K562 (cell line): ENCODE data around the gene EPB41L3. TPM values are rescaled to one million over a fixed set of nuclear protein-coding genes. Genes with fewer than 3 reads are reported as not detected.

Experiments
- ATAC-seq: fragments of 200-7000 bp; cut with Tn5 transposase; 3 replicates; pipeline ENCODE4 v1.9.1; 2020; ENCODE audit warnings: moderate library complexity
- BruUV-seq: library from RNA; stranded (reverse); fragments of 400-500 nt; replicated peaks from 2 replicates; lab custom pipeline; 2021; lab: Mats Ljungman, UMichigan
- CTCF ChIA-PET: fragments of 300-600 bp; formaldehyde crosslinking; extraction: SDS; loops from one replicate; lab custom pipeline; 2021; ENCODE audit warnings: low intra/inter-chr PET ratio; lab: Yijun Ruan, JAX
- POLR2A ChIA-PET: fragments of 300-600, 350-650 bp; sonication (Branson Sonifier 250); formaldehyde crosslinking; extraction: SDS; loops from one replicate; lab custom pipeline; 2021; ENCODE audit warnings: antibody characterized with exemption, inconsistent platforms; lab: Yijun Ruan, JAX
- DNase-seq, 4 experiments: peaks; one replicate each; pipeline versions ENCODE4 v3.0.0 to v3.0.0-alpha.2; 2011 to 2018; ENCODE audit warnings: low spot score in 3 of 4, mixed read lengths in 3 of 4; ENCODE audit errors: extremely low read depth in 1 of 4
- FAIRE-seq: peaks from 2 replicates; lab custom pipeline; 2011; peaks lifted over from hg19 to GRCh38; lab: Jason Lieb, UNC
- H2AFZ ChIP-seq: 2 replicates; pipeline ENCODE4 v1.6.0; 2011; ENCODE audit warnings: low read depth, low read length, control low read depth, inconsistent platforms
- H3K27ac ChIP-seq: fragments of 200-600 bp; 3 replicates; pipeline ENCODE4 v1.8.0; 2011; ENCODE audit warnings: low read depth, mild to moderate bottlenecking, control low read depth, inconsistent platforms, low read length, moderate library complexity, mixed read lengths; ENCODE audit errors: extremely low read depth
- H3K27me3 ChIP-seq, 2 experiments: fragments of 300-600 bp in 1 of 2; 2 replicates in 1 of 2; 3 replicates in 1 of 2; pipeline versions ENCODE4 v1.6.0 to v1.8.0; 2011; ENCODE audit warnings: inconsistent platforms in 2 of 2, low read length in 2 of 2, mild to moderate bottlenecking in 1 of 2, mixed read lengths in 1 of 2, moderate library complexity in 1 of 2; ENCODE audit not compliant: control insufficient read depth in 2 of 2, insufficient read depth in 2 of 2
- H3K36me3 ChIP-seq: fragments of 300-600 bp; 3 replicates; pipeline ENCODE4 v1.8.0; 2011; ENCODE audit warnings: mild to moderate bottlenecking, low read length, inconsistent platforms; ENCODE audit not compliant: control insufficient read depth, insufficient read depth
- H3K4me1 ChIP-seq, 2 experiments: fragments of 200-600 bp in 1 of 2; replicated peaks in 1 of 2; 2 replicates in 1 of 2; 3 replicates in 1 of 2; pipeline versions ENCODE4 v1.5.1 to v1.8.0; 2011; ENCODE audit warnings: inconsistent platforms in 2 of 2, low read length in 2 of 2, mild to moderate bottlenecking in 1 of 2, mixed read lengths in 1 of 2, moderate library complexity in 1 of 2; ENCODE audit not compliant: control insufficient read depth in 2 of 2, insufficient read depth in 2 of 2
- H3K4me2 ChIP-seq: 2 replicates; pipeline ENCODE4 v1.6.1; 2011; ENCODE audit warnings: low read length, control low read depth, inconsistent platforms, mixed read lengths; ENCODE audit not compliant: insufficient read depth
- H3K4me3 ChIP-seq: fragments of 200-600 bp; sonication (generic), shearing (Covaris generic); 2 replicates; pipeline ENCODE4 v1.5.1; 2016; ENCODE audit warnings: control low read depth, inconsistent platforms
- H3K79me2 ChIP-seq: fragments of 200-600 bp; 3 replicates; pipeline ENCODE4 v1.8.0; 2011; ENCODE audit warnings: low read length, inconsistent platforms; ENCODE audit not compliant: control insufficient read depth, insufficient read depth
- H3K9ac ChIP-seq, 2 experiments: 2 replicates each; pipeline versions ENCODE4 v1.6.0 to v1.6.1; 2011; ENCODE audit warnings: low read depth in 2 of 2, low read length in 2 of 2, control low read depth in 1 of 2, inconsistent platforms in 1 of 2, mild to moderate bottlenecking in 1 of 2, mixed read lengths in 1 of 2; ENCODE audit not compliant: insufficient read depth in 1 of 2
- H3K9me1 ChIP-seq: one replicate; pipeline ENCODE4 v1.6.0; 2011; ENCODE audit warnings: inconsistent platforms, mild to moderate bottlenecking, low read length, moderate library complexity; ENCODE audit not compliant: control insufficient read depth, insufficient read depth
- H3K9me3 ChIP-seq: replicated peaks from 2 replicates; pipeline ENCODE4 v1.5.1; 2011; ENCODE audit warnings: low read depth, low read length, inconsistent platforms; ENCODE audit not compliant: control insufficient read depth, insufficient read depth
- H4K20me1 ChIP-seq: replicated peaks from 2 replicates; pipeline ENCODE4 v1.6.1; 2011; ENCODE audit warnings: low read length, inconsistent platforms, mixed read lengths; ENCODE audit not compliant: control insufficient read depth, insufficient read depth
- ZNF551 ChIP-seq: fragments of 250-450 bp; sonication (Bioruptor Pico); IDR thresholded peaks from 2 replicates; pipeline ENCODE4 v1.5.0; 2021; ENCODE audit warnings: mild to moderate bottlenecking, moderate library complexity
- WGBS: fragments of 100-300 bp; shearing (Covaris generic); methylation state at CpG from one replicate; pipeline ENCODE4 v1.1.6; 2016; ENCODE audit warnings: low coverage, mixed read lengths; ENCODE audit not compliant: insufficient coverage; ENCODE audit errors: missing lambda C conversion rate; 5-methylcytosine and 5-hydroxymethylcytosine counted together
- in situ Hi-C: fragments of 300-500 bp; cut with MboI; formaldehyde crosslinking; loops from 4 replicates; pipeline ENCODE4 v1.15.0; 2018; ENCODE audit warnings: inconsistent platforms, mixed read lengths
- intact Hi-C: fragments of 100-400 bp; cut with micrococcal nuclease; formaldehyde crosslinking; loops from 2 replicates; pipeline ENCODE4 v1.14.2; 2022
- polyA plus RNA-seq, 8 experiments: library from polyadenylated mRNA; depleted of rRNA in 4 of 8; stranded (reverse) in 5 of 8; unstranded in 3 of 8; fragments of >200 nt; fragmentation: Nextera tagmentation in 2 of 8; fragmentation: Illumina TruSeq in 1 of 8; extraction: Ambion mirVana in 2 of 8; extraction: Trizol in 1 of 8; gene quantifications; 2 replicates each; pipeline versions ENCODE4 v1.2.1 to v1.2.3, GENCODE V29; 2011 to 2014; ENCODE audit warnings: inconsistent platforms in 1 of 8, missing spikeins in 1 of 8
- total RNA-seq, 7 experiments: library from RNA; depleted of rRNA in 6 of 7; stranded (reverse); fragments of >200 nt in 6 of 7; fragmentation: Illumina TruSeq in 2 of 7; extraction: Trizol in 2 of 7; gene quantifications; 2 replicates each; pipeline versions ENCODE4 v1.2.1 to v1.2.3, GENCODE V29; 2011 to 2021; ENCODE audit warnings: low replicate concordance in 1 of 7
- TF ChIP-seq, protein P1 (sequence below): sonication (generic); formaldehyde crosslinking; IDR thresholded peaks from 2 replicates; pipeline ENCODE4 v1.5.0; 2020; ENCODE audit warnings: missing genetic modification reagents
- TF ChIP-seq, protein P2 (sequence below): fragments of 250-450 bp; sonication (Bioruptor Pico); IDR thresholded peaks from 2 replicates; pipeline ENCODE4 v1.9.0; 2021; ENCODE audit warnings: mild to moderate bottlenecking
- TF ChIP-seq, protein P3 (sequence below): fragments of 450-650 bp; formaldehyde crosslinking; IDR thresholded peaks from 2 replicates; pipeline ENCODE4 v1.4.0; 2020; ENCODE audit warnings: mild to moderate bottlenecking, mixed read lengths

The EPB41L3 gene
- total and polyA plus RNA-seq, 9 of the 15 experiments (the other 6 are each of a cell fraction or from before 2014, with no cell fraction given): 0.44 to 0.49 TPM; not detected in 7

DNA sequence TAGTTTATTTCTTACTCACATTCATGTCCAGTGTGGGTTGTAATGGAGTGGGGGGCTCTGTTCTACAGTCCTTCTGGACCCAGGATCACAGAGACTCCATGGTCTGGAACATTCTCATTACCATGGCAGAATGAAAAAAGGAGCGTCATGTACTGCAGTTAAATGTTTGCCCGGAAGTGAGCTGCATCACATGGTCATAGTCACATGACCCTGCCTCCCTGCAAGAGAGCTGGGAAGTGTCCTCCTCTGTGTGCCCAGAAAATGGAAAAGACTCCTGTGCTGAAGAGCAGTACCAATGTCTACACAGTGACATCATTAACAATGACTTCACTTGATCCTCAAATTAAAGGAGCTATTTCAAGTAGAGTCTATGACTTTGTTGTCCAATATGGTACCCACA lies 174.3 kb downstream of the EPB41L3 start:
- POLR2A ChIA-PET: no interaction called here
- Histone ChIP-seq H3K27ac (no peak overlapping the region), H3K79me2 (no peaks in the 10 kb centered on the region), H3K9me3 (no peaks in the 10 kb centered on the region), H3K36me3 (no peaks in the 10 kb centered on the region), H2AFZ (no peak overlapping the region), H3K4me3 (no peak overlapping the region), H4K20me1 (no peaks in the 10 kb centered on the region), H3K9ac (no peak overlapping the region), H3K9me1 (no peaks in the 10 kb centered on the region), H3K4me1 (no peaks in the 10 kb centered on the region), H3K27me3 (no peaks in the 10 kb centered on the region; a peak in 1 of 5 replicates), H3K4me2 (no peak overlapping the region)
- in situ Hi-C loops (no loop called here), intact Hi-C loops (no loop called here)
- no TSS peak for BruUV-seq
- ATAC-seq (no peak), FAIRE-seq (no peak), DNase-seq (no peak)
- 0% methylated on average over 2 of the region's 2 CpGs for WGBS
- CTCF ChIA-PET: no interaction called here
- TF ChIP-seq, protein P1, sequence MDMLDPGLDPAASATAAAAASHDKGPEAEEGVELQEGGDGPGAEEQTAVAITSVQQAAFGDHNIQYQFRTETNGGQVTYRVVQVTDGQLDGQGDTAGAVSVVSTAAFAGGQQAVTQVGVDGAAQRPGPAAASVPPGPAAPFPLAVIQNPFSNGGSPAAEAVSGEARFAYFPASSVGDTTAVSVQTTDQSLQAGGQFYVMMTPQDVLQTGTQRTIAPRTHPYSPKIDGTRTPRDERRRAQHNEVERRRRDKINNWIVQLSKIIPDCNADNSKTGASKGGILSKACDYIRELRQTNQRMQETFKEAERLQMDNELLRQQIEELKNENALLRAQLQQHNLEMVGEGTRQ (CRISPR knock-in tag): peak; percentile 57
- TF ChIP-seq, protein P2, sequence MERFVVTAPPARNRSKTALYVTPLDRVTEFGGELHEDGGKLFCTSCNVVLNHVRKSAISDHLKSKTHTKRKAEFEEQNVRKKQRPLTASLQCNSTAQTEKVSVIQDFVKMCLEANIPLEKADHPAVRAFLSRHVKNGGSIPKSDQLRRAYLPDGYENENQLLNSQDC (CRISPR knock-in tag): no peak
- no peak for TF ChIP-seq ZNF551 (CRISPR knock-in tag)
- TF ChIP-seq, protein P3, sequence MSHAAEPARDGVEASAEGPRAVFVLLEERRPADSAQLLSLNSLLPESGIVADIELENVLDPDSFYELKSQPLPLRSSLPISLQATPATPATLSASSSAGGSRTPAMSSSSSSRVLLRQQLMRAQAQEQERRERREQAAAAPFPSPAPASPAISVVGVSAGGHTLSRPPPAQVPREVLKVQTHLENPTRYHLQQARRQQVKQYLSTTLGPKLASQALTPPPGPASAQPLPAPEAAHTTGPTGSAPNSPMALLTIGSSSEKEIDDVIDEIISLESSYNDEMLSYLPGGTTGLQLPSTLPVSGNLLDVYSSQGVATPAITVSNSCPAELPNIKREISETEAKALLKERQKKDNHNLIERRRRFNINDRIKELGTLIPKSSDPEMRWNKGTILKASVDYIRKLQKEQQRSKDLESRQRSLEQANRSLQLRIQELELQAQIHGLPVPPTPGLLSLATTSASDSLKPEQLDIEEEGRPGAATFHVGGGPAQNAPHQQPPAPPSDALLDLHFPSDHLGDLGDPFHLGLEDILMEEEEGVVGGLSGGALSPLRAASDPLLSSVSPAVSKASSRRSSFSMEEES: peak; percentile 75
